Sigmoid colon (tissue), 7 donors: ENCODE results near the gene FAM174C. TPM values are rescaled to one million over a fixed set of nuclear protein-coding genes. Genes with fewer than 3 reads are reported as not detected.

ENCODE experiments used
- DNase-seq: peaks from one replicate; pipeline ENCODE4 v3.0.0-alpha.2; 2019
- H3K27ac ChIP-seq, 4 donors: fragments of 200-600 bp; sonication (generic); one replicate each; pipeline ENCODE4 v1.5.1; 2016 to 2019; ENCODE audit warnings: mild to moderate bottlenecking in 1 of 4
- H3K27me3 ChIP-seq, 3 donors: fragments of 200-600 bp; sonication (generic); one replicate each; pipeline ENCODE4 v1.5.1; 2019; ENCODE audit warnings: mild to moderate bottlenecking in 1 of 3
- H3K36me3 ChIP-seq, 4 donors: fragments of 200-600 bp; sonication (generic); one replicate each; pipeline ENCODE4 v1.5.1; 2016 to 2019
- H3K4me1 ChIP-seq, 4 donors: fragments of 200-600 bp; sonication (generic); one replicate each; pipeline ENCODE4 v1.5.1; 2017 to 2019
- H3K4me3 ChIP-seq, 4 donors: fragments of 200-600 bp; sonication (generic); one replicate each; pipeline ENCODE4 v1.5.1; 2017 to 2019; ENCODE audit warnings: mild to moderate bottlenecking in 2 of 4, moderate library complexity in 1 of 4
- H3K9me3 ChIP-seq, 4 donors: fragments of 200-600 bp in 3 of 4; sonication (generic) in 3 of 4; one replicate each; pipeline versions ENCODE4 v1.5.1 to v1.6.1; 2013 to 2019
- CTCF ChIP-seq, 4 experiments: fragments of 450-650 bp in 3 of 4; fragments of 200-600 bp in 1 of 4; IDR thresholded peaks; one replicate each; pipeline ENCODE4 v1.5.1; 2016 to 2019; ENCODE audit warnings: antibody characterized with exemption in 4 of 4, mild to moderate bottlenecking in 3 of 4, moderate library complexity in 2 of 4
- EP300 ChIP-seq, 4 donors: sonication (generic); formaldehyde crosslinking; IDR thresholded peaks; one replicate each; pipeline ENCODE4 v1.6.1; 2017; ENCODE audit warnings: antibody characterized with exemption in 4 of 4
- POLR2A ChIP-seq, 2 donors: fragments of 450-650 bp; IDR thresholded peaks; one replicate each; pipeline ENCODE4 v1.6.1; 2016; ENCODE audit warnings: antibody characterized with exemption in 2 of 2, mild to moderate bottlenecking in 2 of 2, moderate library complexity in 2 of 2
- POLR2AphosphoS5 ChIP-seq, 4 donors: sonication (generic); formaldehyde crosslinking; IDR thresholded peaks; one replicate each; pipeline ENCODE4 v1.6.1; 2017; ENCODE audit warnings: antibody characterized with exemption in 4 of 4
- WGBS, 2 donors: extraction: QIAGEN DNeasy Blood & Tissue Kit; methylation state at CpG; one replicate each; pipeline ENCODE4 v1.1.7; 2013; 5-methylcytosine and 5-hydroxymethylcytosine counted together
- intact Hi-C: fragments of 100-400 bp; cut with DNase I; formaldehyde crosslinking; loops from one replicate; pipeline ENCODE4 v1.15.1; 2023
- polyA plus RNA-seq, 3 donors: library from polyadenylated mRNA; stranded (reverse); fragments of 200-250 nt; gene quantifications; one replicate each; pipeline ENCODE4 v1.2.3, GENCODE V29; 2013
- total RNA-seq, 4 donors: library from RNA; depleted of rRNA; stranded (reverse); fragments of >200 nt; gene quantifications; one replicate each; pipeline ENCODE4 v1.1.0, GENCODE V29; 2016
- donor health status: healthy with polysubstance abuse.
- donor health status: Bipolar disorder and iron deficiency.
- donor health status: healthy.

Gene FAM174C
- total and polyA plus RNA-seq, 7 donors, result 24.7 to 87.8 (median 37.0) TPM

- DNase-seq, result peak; percentile 77
- intact Hi-C loops, result loop anchor here (5.0 kb wide), 3 partner anchors 80 to 130 kb away; partner anchors contain the start of genes DAZAP1 and NDUFS7
- peak overlapping the region in 1 of 4 donors; percentile 100 for H3K27ac ChIP-seq
Measured at GRCh38 chr19:1277061-1277460, 1.7 kb downstream of the FAM174C start.

GRCh38 chr19:1278074-1278473, 2.7 kb downstream of the FAM174C start:
- intact Hi-C loops, result loop anchor here (5.0 kb wide), 3 partner anchors 79 to 129 kb away; partner anchors contain the start of genes DAZAP1 and NDUFS7
- no peak overlapping the region for H3K4me3 ChIP-seq
- peaks cover 0 to 36% (median 33%) of the 10 kb centered on the region in 4 donors for H3K4me1 ChIP-seq
- H3K36me3 ChIP-seq, result peaks cover 20 to 35% (median 27%) of the 10 kb centered on the region in 4 donors
- no peaks in the 10 kb centered on the region for H3K9me3 ChIP-seq
- H3K27me3 ChIP-seq, result peaks cover 4 to 5% (median 4%) of the 10 kb centered on the region in 3 donors
- TF ChIP-seq POLR2A (IDR thresholded peaks at IDR 0.05) (no peak), EP300 (IDR thresholded peaks at IDR 0.05) (no peak), POLR2AphosphoS5 (IDR thresholded peaks at IDR 0.05) (no peak), CTCF (IDR thresholded peaks at IDR 0.05) (no peak)
- no peak for DNase-seq
- no peak overlapping the region for H3K27ac ChIP-seq
- 66 to 85% methylated on average over 12 of the region's 12 CpGs for WGBS, 2 donors

More at GRCh38 chr19:1277061-1277460, 1.7 kb downstream of the FAM174C start:
- TF ChIP-seq CTCF (IDR thresholded peaks at IDR 0.05) (no peak), EP300 (IDR thresholded peaks at IDR 0.05) (no peak), POLR2A (IDR thresholded peaks at IDR 0.05) (no peak), POLR2AphosphoS5 (IDR thresholded peaks at IDR 0.05) (no peak)
- Histone ChIP-seq H3K36me3 (peaks cover 28 to 45% (median 35%) of the 10 kb centered on the region in 4 donors), H3K9me3 (no peaks in the 10 kb centered on the region), H3K4me3 (no peak overlapping the region), H3K4me1 (peaks cover 0 to 46% (median 43%) of the 10 kb centered on the region in 4 donors), H3K27me3 (no peaks in the 10 kb centered on the region)
- 78 to 89% methylated on average over 15 of the region's 15 CpGs for WGBS, 2 donors

GRCh38 chr19:1278713-1279660, 3.7 kb downstream of the FAM174C start:
- Histone ChIP-seq H3K27me3 (peaks cover 11 to 14% (median 13%) of the 10 kb centered on the region in 3 donors), H3K9me3 (no peaks in the 10 kb centered on the region), H3K27ac (no peak overlapping the region), H3K36me3 (peaks cover 11 to 26% (median 19%) of the 10 kb centered on the region in 4 donors), H3K4me3 (no peak overlapping the region), H3K4me1 (peaks cover 0 to 27% (median 24%) of the 10 kb centered on the region in 4 donors)
- DNase-seq, result no peak
- TF ChIP-seq CTCF (IDR thresholded peaks at IDR 0.05) (no peak), POLR2A (IDR thresholded peaks at IDR 0.05) (no peak), POLR2AphosphoS5 (IDR thresholded peaks at IDR 0.05) (no peak), EP300 (IDR thresholded peaks at IDR 0.05) (no peak)
- 80 to 91% methylated on average over 25 of the region's 25 CpGs for WGBS, 2 donors
- intact Hi-C loops, result loop anchor here (5.0 kb wide), 3 partner anchors 78 to 128 kb away; partner anchors contain the start of genes DAZAP1 and NDUFS7

- no peak overlapping the region for H3K4me3 ChIP-seq
- 29 to 39% methylated on average over 10 of the region's 10 CpGs for WGBS, 2 donors
- peak; percentile 90 for DNase-seq
- peaks cover 20 to 23% (median 22%) of the 10 kb centered on the region in 3 donors for H3K27me3 ChIP-seq
- H3K9me3 ChIP-seq, result no peaks in the 10 kb centered on the region
- peaks cover 0 to 18% (median 15%) of the 10 kb centered on the region in 4 donors for H3K4me1 ChIP-seq
- H3K27ac ChIP-seq, result no peak overlapping the region
- peaks cover 2 to 17% (median 10%) of the 10 kb centered on the region in 4 donors for H3K36me3 ChIP-seq
- no peak for TF ChIP-seq POLR2AphosphoS5 (IDR thresholded peaks at IDR 0.05)
- TF ChIP-seq CTCF (IDR thresholded peaks at IDR 0.05), result peak; percentile 73 to 97 (median 89)
- intact Hi-C loops, result loop anchor here (5.0 kb wide), 3 partner anchors 77 to 127 kb away; partner anchors contain the start of genes DAZAP1 and NDUFS7
Measured at GRCh38 chr19:1279782-1280341, 4.5 kb downstream of the FAM174C start.
